Measurements from ENCODE around the gene TSC22D4. TPM values are rescaled to one million over a fixed set of nuclear protein-coding genes. Genes with fewer than 3 reads are reported as not detected.
A peak's percentile ranks its signal among the peaks of the same experiment; 100 is the strongest.
"Not testable (repeated sequence)": the region's sequence is repeated elsewhere in the genome, so short reads cannot be mapped to it uniquely, and the experiment has no call there.

TSC22D4 gene
- total RNA-seq, result 46.8 and 46.9 TPM in 2 replicates
- long read RNA-seq, partial matches to known transcripts, result 0 of 1 reads
- long read RNA-seq, other reads (novel, unspliced or antisense), result 1 of 1 reads

DNA sequence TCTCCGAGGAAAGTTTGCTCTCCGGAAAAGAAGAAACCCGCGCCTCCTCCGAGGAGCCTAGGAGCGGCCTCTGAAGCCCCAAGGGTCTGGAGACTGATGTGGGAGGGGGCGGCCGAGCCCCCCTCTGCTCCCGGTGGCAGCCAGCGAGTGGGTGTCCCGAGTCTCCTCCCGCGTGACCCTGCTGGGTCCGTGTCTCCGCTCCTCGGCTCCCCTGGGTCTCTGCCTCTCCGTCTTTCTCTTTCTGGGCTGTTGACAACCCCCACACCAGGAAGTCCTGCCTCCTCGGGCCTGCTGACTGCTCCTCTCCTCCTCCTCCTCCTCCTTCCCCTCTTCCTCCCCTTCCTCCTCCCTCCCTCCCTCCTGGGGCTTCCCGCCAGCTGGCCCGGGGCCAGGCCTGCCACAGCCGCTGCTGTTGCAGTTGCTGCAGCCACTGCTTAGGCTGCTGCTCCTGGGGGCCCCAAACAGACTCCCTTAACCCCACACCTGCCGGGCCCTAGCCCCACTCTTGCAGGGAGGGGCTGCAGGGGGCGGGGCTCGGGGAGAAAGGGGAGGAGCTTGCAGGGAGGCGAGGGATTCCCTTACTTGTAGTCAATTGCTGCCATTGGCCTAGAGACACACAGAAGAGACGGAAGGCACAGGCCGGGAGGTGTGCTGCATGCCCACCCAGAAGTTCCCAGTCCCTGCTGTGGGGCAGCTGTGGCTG, at the start of gene TSC22D4:
Gene TSC22D4 (minus strand): TSS at position 257 of the 703 bp plus-strand sequence. CDS start 1,176 bp downstream, outside the sequence.
- no peaks in the 10 kb centered on the region for H3K27me3 Mint-ChIP-seq (ENCODE audit: unreplicated experiment)
- DNase-seq (ENCODE audit: extremely low spot score, unreplicated experiment), result peak; percentile 97
- peaks cover 30% of the 10 kb centered on the region for H3K4me1 Mint-ChIP-seq (ENCODE audit: unreplicated experiment)
- TF ChIP-seq, protein P1, sequence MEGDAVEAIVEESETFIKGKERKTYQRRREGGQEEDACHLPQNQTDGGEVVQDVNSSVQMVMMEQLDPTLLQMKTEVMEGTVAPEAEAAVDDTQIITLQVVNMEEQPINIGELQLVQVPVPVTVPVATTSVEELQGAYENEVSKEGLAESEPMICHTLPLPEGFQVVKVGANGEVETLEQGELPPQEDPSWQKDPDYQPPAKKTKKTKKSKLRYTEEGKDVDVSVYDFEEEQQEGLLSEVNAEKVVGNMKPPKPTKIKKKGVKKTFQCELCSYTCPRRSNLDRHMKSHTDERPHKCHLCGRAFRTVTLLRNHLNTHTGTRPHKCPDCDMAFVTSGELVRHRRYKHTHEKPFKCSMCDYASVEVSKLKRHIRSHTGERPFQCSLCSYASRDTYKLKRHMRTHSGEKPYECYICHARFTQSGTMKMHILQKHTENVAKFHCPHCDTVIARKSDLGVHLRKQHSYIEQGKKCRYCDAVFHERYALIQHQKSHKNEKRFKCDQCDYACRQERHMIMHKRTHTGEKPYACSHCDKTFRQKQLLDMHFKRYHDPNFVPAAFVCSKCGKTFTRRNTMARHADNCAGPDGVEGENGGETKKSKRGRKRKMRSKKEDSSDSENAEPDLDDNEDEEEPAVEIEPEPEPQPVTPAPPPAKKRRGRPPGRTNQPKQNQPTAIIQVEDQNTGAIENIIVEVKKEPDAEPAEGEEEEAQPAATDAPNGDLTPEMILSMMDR (IDR thresholded peaks at IDR 0.05), result no peak
- H3K36me3 Mint-ChIP-seq (ENCODE audit: unreplicated experiment), result no peaks in the 10 kb centered on the region
- peak within 1 kb of the TSS; percentile 89 for H3K4me3 Mint-ChIP-seq (ENCODE audit: unreplicated experiment)
- peak within 1 kb of the TSS; percentile 87 for H3K27ac Mint-ChIP-seq (ENCODE audit: unreplicated experiment)
- no peaks in the 10 kb centered on the region for H3K9me3 Mint-ChIP-seq (ENCODE audit: unreplicated experiment)

DNA sequence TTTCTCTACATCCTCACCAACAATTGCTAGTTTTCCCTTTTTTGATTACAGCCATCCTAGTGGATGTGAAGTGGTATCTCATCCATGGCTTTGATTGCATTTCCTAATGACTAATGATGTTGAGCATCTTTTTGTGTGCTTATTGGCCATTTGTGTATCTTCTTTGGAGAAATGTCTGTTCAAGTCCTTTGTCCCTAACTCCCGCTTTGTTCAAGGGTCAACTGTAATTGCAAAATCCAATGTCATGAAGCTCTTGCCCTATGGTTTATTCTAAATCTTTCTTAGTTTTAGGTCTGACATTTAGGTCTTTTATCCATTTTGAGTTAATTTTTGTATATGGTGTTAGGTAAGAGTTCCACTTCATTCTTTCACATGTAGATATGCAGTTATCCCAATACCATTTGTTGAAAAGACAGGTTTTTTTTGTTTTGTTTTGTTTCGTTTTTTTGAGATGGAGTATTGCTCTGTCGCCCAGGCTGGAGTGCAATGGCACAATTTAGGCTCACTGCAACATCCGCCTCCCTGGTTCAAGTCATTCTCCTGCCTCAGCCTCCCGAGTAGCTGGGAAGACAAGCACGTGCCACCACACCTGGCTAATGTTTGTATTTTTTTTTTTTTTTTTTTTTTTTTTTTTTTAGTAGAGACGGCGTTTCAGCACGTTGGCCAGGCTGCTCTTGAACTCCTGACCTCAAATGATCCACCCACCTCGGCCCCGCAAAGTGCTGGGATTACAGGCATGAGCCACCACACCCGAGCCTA, 49.3 kb upstream of the TSC22D4 start:
- H3K27me3 Mint-ChIP-seq (ENCODE audit: unreplicated experiment); H3K4me1 Mint-ChIP-seq (ENCODE audit: unreplicated experiment); H3K4me3 Mint-ChIP-seq (ENCODE audit: unreplicated experiment); DNase-seq (ENCODE audit: extremely low spot score, unreplicated experiment); H3K9me3 Mint-ChIP-seq (ENCODE audit: unreplicated experiment); H3K27ac Mint-ChIP-seq (ENCODE audit: unreplicated experiment); H3K36me3 Mint-ChIP-seq (ENCODE audit: unreplicated experiment): not testable (repeated sequence)

DNA sequence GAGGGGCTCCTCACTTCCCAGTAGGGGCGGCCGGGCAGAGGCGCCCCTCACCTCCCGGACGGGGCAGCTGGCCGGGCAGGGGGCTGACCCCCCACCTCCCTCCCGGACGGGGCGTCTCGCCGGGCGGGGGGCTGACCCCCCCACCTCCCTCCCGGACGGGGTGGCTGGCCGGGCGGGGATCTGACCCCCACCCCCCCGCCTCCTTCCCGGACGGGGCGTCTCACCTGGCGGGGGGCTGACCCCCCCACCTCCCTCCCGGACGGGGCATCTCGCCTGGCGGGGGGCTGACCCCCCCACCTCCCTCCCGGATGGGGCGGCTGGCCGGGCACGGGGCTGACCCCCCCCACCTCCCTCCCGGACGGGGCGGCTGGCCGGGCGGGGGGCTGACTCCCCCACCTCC, 44.2 kb upstream of the TSC22D4 start:
- not testable (repeated sequence) for H3K27ac Mint-ChIP-seq (ENCODE audit: unreplicated experiment); H3K36me3 Mint-ChIP-seq (ENCODE audit: unreplicated experiment); DNase-seq (ENCODE audit: extremely low spot score, unreplicated experiment); H3K9me3 Mint-ChIP-seq (ENCODE audit: unreplicated experiment); H3K27me3 Mint-ChIP-seq (ENCODE audit: unreplicated experiment); H3K4me3 Mint-ChIP-seq (ENCODE audit: unreplicated experiment); H3K4me1 Mint-ChIP-seq (ENCODE audit: unreplicated experiment)

DNA sequence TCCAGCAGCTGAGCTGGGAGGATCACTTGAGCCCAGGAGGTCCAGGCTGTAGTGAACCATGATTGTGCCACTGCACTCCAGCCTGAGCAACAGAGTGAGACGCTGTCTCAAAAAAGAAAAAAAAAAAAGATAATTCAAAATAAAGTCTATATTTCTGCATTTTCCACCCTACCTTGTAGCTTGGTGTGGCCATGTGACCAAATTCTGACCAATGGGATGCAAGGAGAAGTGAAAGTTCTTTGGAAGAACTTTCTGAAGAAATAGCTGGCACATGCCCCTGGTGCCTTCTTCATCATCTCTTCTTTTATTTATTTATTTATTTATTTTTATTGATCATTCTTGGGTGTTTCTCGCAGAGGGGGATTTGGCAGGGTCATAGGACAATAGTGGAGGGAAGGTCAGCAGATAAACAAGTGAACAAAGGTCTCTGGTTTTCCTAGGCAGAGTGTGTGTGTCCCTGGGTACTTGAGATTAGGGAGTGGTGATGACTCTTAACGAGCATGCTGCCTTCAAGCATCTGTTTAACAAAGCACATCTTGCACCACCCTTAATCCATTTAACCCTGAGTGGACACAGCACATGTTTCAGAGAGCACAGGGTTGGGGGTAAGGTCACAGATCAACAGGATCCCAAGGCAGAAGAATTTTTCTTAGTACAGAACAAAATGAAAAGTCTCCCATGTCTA, 43.0 kb upstream of the TSC22D4 start:
- not testable (repeated sequence) for H3K9me3 Mint-ChIP-seq (ENCODE audit: unreplicated experiment); H3K4me3 Mint-ChIP-seq (ENCODE audit: unreplicated experiment); H3K27me3 Mint-ChIP-seq (ENCODE audit: unreplicated experiment); H3K36me3 Mint-ChIP-seq (ENCODE audit: unreplicated experiment); DNase-seq (ENCODE audit: extremely low spot score, unreplicated experiment); H3K4me1 Mint-ChIP-seq (ENCODE audit: unreplicated experiment); H3K27ac Mint-ChIP-seq (ENCODE audit: unreplicated experiment)

DNA sequence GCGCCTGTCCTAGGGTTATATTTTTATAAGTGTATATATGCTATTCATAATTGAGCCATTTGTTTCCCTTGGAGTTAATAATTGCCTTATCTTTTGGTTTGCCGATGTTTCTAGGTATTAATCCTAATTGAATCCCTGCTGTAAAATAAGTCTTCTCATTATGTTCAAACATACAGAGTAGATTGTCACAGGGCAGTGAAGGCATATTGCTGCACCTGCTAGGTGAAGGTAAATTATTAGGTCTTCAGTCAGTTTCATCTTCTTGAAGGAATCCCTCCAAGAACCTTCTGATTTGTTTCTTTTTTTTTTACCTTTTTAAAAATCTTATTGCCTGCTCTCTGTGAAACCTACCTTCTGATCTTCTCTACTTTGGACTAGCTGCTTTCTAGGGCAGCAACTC, 42.1 kb upstream of the TSC22D4 start:
- TF ChIP-seq, protein P1 (IDR thresholded peaks at IDR 0.05), result no peak
- Mint-ChIP-seq H3K27ac (ENCODE audit: unreplicated experiment) (no peak overlapping the region), H3K27me3 (ENCODE audit: unreplicated experiment) (peaks cover 3% of the 10 kb centered on the region), H3K4me3 (ENCODE audit: unreplicated experiment) (no peak overlapping the region), H3K9me3 (ENCODE audit: unreplicated experiment) (no peaks in the 10 kb centered on the region), H3K4me1 (ENCODE audit: unreplicated experiment) (peaks cover 6% of the 10 kb centered on the region), H3K36me3 (ENCODE audit: unreplicated experiment) (no peaks in the 10 kb centered on the region)
- DNase-seq (ENCODE audit: extremely low spot score, unreplicated experiment), result no peak

DNA sequence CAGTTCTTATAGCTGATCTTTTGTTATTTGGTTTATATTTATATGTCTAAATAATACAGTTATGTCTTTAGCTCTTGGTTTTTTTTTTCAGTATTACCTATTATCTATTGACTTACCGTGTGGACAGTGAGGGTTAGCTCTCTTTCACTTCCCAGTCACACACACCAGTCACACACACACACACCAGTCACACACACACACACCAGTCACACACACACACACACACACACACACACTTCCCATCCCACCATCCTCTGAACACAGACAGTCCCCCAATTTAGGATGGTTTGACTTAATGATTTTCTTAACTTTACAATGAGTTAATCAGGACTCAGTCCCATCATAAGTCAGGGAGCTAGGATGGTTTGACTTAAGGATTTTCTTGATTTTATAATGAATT, 41.1 kb upstream of the TSC22D4 start:
- H3K9me3 Mint-ChIP-seq (ENCODE audit: unreplicated experiment), result no peaks in the 10 kb centered on the region
- no peak for DNase-seq (ENCODE audit: extremely low spot score, unreplicated experiment)
- peaks cover 16% of the 10 kb centered on the region for H3K4me1 Mint-ChIP-seq (ENCODE audit: unreplicated experiment)
- no peak overlapping the region for H3K27ac Mint-ChIP-seq (ENCODE audit: unreplicated experiment)
- H3K27me3 Mint-ChIP-seq (ENCODE audit: unreplicated experiment), result peaks cover 3% of the 10 kb centered on the region
- no peaks in the 10 kb centered on the region for H3K36me3 Mint-ChIP-seq (ENCODE audit: unreplicated experiment)
- TF ChIP-seq, protein P1 (IDR thresholded peaks at IDR 0.05), result no peak
- no peak overlapping the region for H3K4me3 Mint-ChIP-seq (ENCODE audit: unreplicated experiment)
